Memory B cell (primary cell): Measurements from ENCODE around the gene IDH1.
"Not testable (repeated sequence)": the region's sequence is repeated elsewhere in the genome, so short reads cannot be mapped to it uniquely, and the experiment has no call there.

Experiments used
- ATAC-seq: fragments of 150-1000 bp; cut with Tn5 transposase; 2 replicates; pipeline ENCODE4 v1.10.0; 2021; ENCODE audit warnings: low read depth, mild to moderate bottlenecking, moderate library complexity
- DNase-seq, 2 donors: peaks; one replicate each; pipeline ENCODE4 v3.0.0; 2022; ENCODE audit warnings: low spot score in 2 of 2
- H3K27ac Mint-ChIP-seq: one replicate; pipeline ENCODE4 v1.8.0; 2022; ENCODE audit warnings: mild to moderate bottlenecking, moderate library complexity, mixed read lengths
- H3K27me3 Mint-ChIP-seq: one replicate; pipeline ENCODE4 v1.8.0; 2022; ENCODE audit warnings: mixed read lengths
- H3K36me3 Mint-ChIP-seq: one replicate; pipeline ENCODE4 v1.8.0; 2022; ENCODE audit warnings: mild to moderate bottlenecking, mixed read lengths
- H3K4me1 Mint-ChIP-seq: one replicate; pipeline ENCODE4 v1.8.0; 2022; ENCODE audit warnings: mixed read lengths
- H3K4me3 Mint-ChIP-seq: one replicate; pipeline ENCODE4 v1.8.0; 2022; ENCODE audit warnings: mild to moderate bottlenecking, moderate library complexity, mixed read lengths
- H3K9me3 Mint-ChIP-seq: one replicate; pipeline ENCODE4 v1.8.0; 2022; ENCODE audit warnings: mixed read lengths

Gene IDH1

DNA sequence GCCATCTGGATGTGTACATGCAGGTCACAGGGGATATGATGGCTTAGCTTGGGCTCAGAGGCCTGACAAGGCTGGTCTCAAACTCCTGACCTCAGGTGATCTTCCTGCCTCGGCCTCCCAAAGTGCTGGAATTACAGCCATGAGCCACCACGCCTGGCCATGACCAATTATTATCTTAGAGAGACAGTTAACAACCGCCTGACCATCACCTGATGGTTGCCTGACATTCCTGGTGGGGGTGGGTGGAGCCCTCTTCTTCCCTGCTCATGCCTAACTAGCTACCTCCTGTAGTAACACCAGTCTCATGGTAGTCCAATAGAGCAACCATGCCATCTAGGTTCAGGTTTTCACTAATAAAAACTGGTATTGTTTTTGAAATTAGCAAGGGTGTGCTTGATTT lies 33.0 kb downstream of the IDH1 start:
- H3K36me3 Mint-ChIP-seq, DNase-seq, H3K4me1 Mint-ChIP-seq, ATAC-seq, H3K27ac Mint-ChIP-seq, H3K4me3 Mint-ChIP-seq: not testable (repeated sequence)
- H3K27me3 Mint-ChIP-seq: peaks cover 10% of the 10 kb centered on the region
- peaks cover 11% of the 10 kb centered on the region for H3K9me3 Mint-ChIP-seq

DNA sequence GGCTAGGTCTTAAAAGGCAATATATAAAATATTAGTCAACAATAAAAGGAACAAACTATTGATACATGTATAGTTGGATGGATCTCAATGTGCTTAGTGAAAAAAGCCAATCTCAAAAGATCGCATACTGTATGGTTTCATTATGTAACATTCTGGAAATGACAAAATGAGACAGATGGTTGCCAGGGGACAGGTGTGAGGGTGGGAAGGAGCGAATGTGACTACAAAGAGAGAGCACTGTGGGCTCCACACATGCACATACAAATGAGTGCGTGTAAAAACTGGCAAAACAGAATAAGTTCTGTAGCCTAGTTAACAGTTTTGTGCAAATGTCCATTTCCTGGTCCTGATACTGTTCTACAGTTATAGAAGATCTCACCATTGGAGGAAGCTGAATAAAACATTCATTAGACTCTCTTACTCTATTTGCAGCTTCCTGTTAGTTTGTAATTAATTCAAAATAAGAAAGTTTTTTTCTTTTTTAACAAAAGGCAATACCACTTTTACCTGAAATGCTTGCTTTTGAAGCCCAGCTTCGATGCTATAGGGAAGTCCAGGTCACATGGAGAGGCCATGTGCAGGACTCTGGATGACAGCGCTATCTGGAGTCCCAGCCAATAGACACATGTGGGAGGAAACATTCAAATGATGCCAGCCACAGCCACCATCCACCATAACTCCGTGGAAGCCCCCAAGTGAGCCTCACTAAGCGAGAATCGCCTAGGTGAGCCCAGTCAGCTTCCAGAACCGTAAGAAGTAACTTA lies 44.0 kb downstream of the IDH1 start:
- no peaks in the 10 kb centered on the region for H3K9me3 Mint-ChIP-seq
- DNase-seq: no peak
- no peaks in the 10 kb centered on the region for H3K4me1 Mint-ChIP-seq
- no peak for ATAC-seq
- no peak overlapping the region for H3K27ac Mint-ChIP-seq
- peaks cover 5% of the 10 kb centered on the region for H3K27me3 Mint-ChIP-seq
- H3K36me3 Mint-ChIP-seq: no peaks in the 10 kb centered on the region
- H3K4me3 Mint-ChIP-seq: no peak overlapping the region

DNA sequence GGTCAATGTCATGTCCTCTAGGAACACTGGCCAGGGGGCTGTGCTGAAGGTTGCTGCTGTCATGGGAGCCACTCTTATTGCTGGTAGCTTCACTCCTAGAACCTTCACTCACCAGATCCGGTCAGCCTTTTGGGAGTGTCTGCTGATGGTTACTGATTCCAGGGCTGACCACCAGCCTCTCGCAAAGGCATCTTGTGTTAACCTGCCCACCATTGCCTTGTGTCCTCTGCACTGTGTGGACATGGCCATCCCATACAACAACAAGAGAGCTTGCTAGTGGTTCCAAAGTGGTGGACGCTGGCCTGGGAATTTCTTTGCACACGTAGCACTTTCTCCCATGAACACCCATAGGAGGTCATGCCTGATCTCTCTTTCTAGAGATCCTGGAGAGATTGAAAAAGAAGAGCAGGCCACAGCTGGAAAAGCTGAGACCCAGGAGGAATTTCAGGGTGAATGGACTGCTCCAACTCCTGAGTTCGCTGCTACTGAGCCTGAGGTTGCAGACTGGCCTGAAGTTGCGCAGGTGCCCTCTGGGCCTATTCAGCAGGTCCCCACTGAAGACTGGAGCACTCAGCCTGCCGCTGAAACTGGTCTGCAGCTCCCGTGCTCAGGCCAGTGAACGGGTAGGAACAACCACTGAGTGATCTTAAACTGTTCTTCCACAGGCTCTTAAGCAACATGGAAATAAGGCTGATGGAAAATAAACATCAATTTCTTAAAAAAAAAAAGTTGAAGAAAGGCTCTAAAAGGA lies 46.4 kb downstream of the IDH1 start:
- Mint-ChIP-seq H3K9me3 (no peaks in the 10 kb centered on the region), H3K4me3 (no peak overlapping the region), H3K36me3 (no peaks in the 10 kb centered on the region), H3K4me1 (no peaks in the 10 kb centered on the region), H3K27me3 (peaks cover 3% of the 10 kb centered on the region), H3K27ac (no peak overlapping the region)
- ATAC-seq (no peak), DNase-seq (no peak)

DNA sequence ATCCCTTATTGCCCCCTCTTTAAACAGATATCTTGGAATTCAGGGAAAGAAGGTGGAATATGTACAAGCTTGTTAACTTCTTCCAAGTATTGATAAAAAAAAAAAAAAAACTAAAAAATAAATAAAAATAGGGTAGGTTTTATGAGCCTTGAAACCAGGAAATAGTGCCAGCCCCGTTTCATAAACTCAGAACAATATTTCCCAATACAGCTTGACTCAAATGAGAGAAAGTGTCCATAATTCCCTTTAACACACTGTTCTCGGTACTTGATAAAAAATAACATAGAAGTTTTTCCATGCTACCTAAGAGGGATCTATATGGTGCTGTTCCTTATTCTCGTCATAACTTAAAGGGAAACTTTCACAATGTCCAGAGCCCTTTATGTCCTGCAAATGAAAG lies 47.1 kb downstream of the IDH1 start:
- Mint-ChIP-seq H3K27ac (no peak overlapping the region), H3K4me1 (no peaks in the 10 kb centered on the region), H3K36me3 (no peaks in the 10 kb centered on the region), H3K27me3 (peaks cover 2% of the 10 kb centered on the region), H3K9me3 (no peaks in the 10 kb centered on the region), H3K4me3 (no peak overlapping the region)
- DNase-seq (no peak), ATAC-seq (no peak)

DNA sequence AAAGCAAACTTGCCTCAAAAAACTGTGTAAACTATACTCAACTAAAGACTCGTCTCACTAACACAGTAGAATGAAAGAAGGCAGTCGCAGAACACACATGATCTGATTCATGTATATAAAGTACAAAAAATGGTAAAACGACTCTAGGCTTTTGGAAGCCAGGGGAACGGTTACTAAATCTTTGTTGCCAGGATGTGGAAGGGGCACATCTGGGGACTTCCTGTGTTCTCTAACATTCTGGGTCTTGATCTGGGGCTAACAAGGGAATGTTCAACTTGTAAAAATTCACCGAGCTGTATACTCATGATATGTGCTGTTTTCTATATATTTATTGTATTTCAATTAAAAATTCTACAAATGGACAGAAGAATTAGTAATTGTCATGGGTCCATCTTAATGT lies 50.7 kb downstream of the IDH1 start:
- no peak for DNase-seq
- Mint-ChIP-seq H3K36me3 (no peaks in the 10 kb centered on the region), H3K4me3 (no peak overlapping the region), H3K27ac (no peak overlapping the region), H3K9me3 (no peaks in the 10 kb centered on the region), H3K4me1 (no peaks in the 10 kb centered on the region), H3K27me3 (peaks cover 2% of the 10 kb centered on the region)
- ATAC-seq: no peak

DNA sequence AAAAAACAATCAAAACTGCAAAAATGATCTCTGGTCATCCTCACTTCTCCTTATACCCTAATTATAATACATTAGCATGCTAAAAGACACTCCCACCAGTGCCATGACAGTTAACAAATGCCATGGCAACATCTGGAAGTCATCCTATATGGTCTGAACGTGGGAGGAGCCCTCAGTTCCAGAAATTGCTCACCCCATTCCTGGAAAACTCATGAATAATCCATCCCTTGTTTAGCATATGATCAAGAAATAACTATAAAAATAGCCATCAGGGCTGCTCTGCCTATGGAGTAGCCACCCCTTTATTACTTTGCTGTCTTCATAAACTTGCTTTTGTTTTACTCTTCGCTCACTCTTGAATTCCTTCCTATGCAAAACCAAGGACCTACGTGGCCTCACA lies 59.3 kb downstream of the IDH1 start:
- Mint-ChIP-seq H3K9me3 (no peaks in the 10 kb centered on the region), H3K27me3 (peaks cover 4% of the 10 kb centered on the region), H3K36me3 (no peaks in the 10 kb centered on the region), H3K4me1 (no peaks in the 10 kb centered on the region), H3K27ac (no peak overlapping the region), H3K4me3 (no peak overlapping the region)
- ATAC-seq (no peak), DNase-seq (no peak)

DNA sequence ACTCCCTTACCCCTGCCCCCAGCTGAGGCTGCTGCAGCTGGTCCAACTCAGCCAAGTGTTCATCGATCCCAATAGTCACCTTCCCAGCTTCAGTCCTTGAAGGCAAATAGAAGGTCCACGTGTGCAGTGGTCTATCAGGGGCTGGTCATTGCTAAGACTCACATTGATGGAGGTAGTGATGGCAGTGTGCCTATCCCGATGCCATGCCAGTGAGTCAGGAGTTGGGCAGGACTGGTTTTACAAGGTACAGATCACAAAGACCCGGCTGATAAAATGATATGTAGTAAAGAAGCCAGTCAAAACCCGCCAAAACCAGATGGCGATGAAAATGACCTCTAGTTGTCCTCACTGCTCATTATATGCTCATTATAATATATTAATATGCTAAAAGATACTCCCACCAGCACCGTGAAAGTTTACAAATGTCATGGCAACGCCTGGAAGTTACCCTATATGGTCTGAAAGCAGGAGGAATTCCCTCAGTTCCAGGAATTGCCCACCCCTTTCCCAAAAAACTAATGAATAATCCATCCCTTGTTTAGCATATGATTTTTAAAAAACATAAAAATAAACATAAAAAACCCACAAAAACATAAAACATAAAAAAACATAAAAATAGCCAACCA lies 62.1 kb downstream of the IDH1 start:
- no peak for DNase-seq
- H3K27ac Mint-ChIP-seq: no peak overlapping the region
- no peaks in the 10 kb centered on the region for H3K36me3 Mint-ChIP-seq
- peaks cover 4% of the 10 kb centered on the region for H3K27me3 Mint-ChIP-seq
- H3K4me1 Mint-ChIP-seq: no peaks in the 10 kb centered on the region
- no peak for ATAC-seq
- H3K4me3 Mint-ChIP-seq: no peak overlapping the region
- H3K9me3 Mint-ChIP-seq: no peaks in the 10 kb centered on the region

DNA sequence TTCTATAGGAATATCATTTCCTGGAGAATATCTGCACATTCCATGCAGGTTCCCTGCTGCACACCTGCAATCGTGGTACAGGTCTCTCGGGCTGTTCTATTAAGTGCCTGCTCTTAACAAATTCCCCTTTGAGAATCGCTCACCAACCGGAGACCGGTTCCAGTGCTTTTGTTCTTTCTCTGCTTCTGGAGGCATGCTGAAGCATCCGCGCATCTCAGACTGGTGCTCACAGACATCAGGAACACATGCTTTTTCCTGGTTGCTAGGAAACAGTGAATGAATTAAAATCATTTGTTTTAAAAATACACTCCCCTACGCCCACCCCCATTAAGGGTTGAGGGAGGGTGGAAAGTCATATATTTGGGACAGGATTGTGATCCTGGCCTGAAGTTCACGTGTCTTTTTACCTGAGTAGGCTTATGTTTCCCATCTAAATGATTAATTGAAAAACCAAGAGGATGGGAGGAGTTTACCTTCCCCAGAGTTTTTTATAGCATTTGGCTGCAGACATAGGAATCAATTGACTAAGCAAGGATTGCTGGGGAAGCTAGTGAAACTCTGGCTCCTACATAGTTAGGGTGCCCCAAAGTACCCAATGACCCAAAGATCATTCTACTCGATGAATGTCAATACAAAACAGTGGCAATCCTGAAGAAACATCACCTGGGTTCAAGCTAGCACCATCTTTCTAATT lies 64.9 kb downstream of the IDH1 start, which contains the start of gene C2orf80:
Gene C2orf80, minus strand, starts transcription at position 221 of the 694 bp plus-strand sequence. CDS start 3,044 bp downstream, outside the sequence.
- Mint-ChIP-seq H3K36me3 (no peaks in the 10 kb centered on the region), H3K4me1 (no peaks in the 10 kb centered on the region), H3K9me3 (no peaks in the 10 kb centered on the region), H3K27ac (no peak within 1 kb of the TSS), H3K27me3 (peaks cover 4% of the 10 kb centered on the region), H3K4me3 (no peak within 1 kb of the TSS)
- no peak for DNase-seq
- no peak for ATAC-seq

DNA sequence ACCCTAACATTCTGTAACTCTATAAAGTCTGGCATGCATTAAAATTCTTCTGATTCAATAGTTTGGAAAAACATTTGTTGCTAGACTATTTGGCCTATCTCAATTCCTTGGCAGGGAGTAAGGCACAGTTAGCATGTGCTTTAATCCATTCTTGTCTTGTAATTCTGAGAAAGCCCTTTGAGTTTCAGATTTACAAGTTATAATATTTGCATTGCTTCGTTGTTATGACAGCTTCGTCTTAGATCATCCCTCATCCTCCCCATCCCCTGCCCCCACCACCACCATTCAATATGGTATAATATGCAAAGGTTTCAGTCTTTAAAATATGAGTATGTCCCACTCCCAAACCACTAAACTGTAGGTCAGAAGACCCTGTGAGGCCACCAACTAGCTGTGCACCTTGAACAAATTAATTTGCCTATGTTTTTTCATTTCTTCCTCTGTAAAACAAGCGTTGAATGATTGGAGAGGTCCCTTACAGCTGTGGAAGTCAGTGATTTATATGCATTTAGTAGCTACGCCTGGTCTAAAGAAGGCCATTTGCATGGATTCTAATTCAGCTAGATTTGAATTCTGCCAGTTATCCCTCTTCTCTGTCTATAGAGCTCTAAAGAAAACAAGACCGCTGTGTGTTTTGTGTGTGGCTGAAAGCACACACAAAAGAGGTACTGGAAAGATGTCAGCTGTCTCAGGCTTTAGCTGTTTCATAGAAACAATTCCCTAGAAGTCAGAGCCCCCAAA lies 65.6 kb downstream of the IDH1 start:
- ATAC-seq (no peak), DNase-seq (no peak)
- H3K27ac Mint-ChIP-seq: no peak overlapping the region
- no peak overlapping the region for H3K4me3 Mint-ChIP-seq
- H3K36me3 Mint-ChIP-seq: no peaks in the 10 kb centered on the region
- peaks cover 2% of the 10 kb centered on the region for H3K4me1 Mint-ChIP-seq
- no peaks in the 10 kb centered on the region for H3K9me3 Mint-ChIP-seq
- peaks cover 2% of the 10 kb centered on the region for H3K27me3 Mint-ChIP-seq

DNA sequence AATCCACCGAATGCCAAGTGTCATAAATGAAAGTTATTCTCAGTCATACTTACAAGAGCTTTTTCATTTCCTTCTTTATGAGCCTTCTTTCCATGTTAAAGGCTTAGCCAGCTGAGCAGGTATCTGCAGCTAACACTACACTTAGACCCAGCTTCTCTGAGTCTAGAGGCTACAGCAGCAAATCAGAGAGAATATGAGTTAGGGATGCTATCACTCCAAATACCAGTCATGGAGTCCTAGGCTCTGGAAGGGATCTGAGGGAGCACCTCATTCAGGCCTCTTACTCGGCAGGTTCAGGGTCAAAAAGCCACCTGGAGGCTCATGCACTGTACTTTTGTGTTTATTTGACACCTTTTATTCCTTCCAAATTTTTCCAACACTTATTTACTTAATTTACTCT lies 68.0 kb downstream of the IDH1 start:
- Mint-ChIP-seq H3K4me1 (peaks cover 8% of the 10 kb centered on the region), H3K4me3 (no peak overlapping the region), H3K27me3 (peaks cover 13% of the 10 kb centered on the region), H3K36me3 (no peaks in the 10 kb centered on the region), H3K9me3 (no peaks in the 10 kb centered on the region), H3K27ac (no peak overlapping the region)
- DNase-seq (no peak), ATAC-seq (no peak)

DNA sequence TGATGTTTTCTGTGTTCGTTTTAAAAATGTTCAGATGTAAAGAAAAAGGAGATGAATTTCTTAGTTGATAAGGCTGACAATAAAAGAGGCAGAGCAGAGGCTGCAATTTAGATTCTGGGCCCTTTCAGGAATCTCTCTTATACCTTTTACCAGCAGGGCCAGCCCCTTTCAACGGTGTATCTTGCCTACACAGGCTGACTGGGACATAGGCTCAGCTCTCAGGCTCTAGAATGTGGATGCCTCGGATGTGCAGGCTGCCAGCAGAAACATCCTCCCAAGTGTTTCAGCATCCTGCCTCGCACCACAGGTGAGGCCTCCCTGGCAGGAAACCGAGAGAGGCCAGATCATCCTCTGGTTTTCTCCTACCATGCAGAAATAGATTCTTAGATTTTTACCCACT lies 68.4 kb downstream of the IDH1 start:
- ATAC-seq (no peak), DNase-seq (no peak)
- no peaks in the 10 kb centered on the region for H3K9me3 Mint-ChIP-seq
- H3K4me1 Mint-ChIP-seq: peaks cover 8% of the 10 kb centered on the region
- H3K36me3 Mint-ChIP-seq: no peaks in the 10 kb centered on the region
- H3K4me3 Mint-ChIP-seq: no peak overlapping the region
- no peak overlapping the region for H3K27ac Mint-ChIP-seq
- peaks cover 13% of the 10 kb centered on the region for H3K27me3 Mint-ChIP-seq
